ENCODE measurements around the gene ZFYVE28. TPM values are rescaled to one million over a fixed set of nuclear protein-coding genes. Genes with fewer than 3 reads are reported as not detected.

The ZFYVE28 gene
- total and polyA plus RNA-seq, 10 of the 15 experiments (the other 5 are each of a cell fraction or from before 2014, with no cell fraction given) = 0.06 to 1.9 (median 0.22) TPM; not detected in 1

DNA sequence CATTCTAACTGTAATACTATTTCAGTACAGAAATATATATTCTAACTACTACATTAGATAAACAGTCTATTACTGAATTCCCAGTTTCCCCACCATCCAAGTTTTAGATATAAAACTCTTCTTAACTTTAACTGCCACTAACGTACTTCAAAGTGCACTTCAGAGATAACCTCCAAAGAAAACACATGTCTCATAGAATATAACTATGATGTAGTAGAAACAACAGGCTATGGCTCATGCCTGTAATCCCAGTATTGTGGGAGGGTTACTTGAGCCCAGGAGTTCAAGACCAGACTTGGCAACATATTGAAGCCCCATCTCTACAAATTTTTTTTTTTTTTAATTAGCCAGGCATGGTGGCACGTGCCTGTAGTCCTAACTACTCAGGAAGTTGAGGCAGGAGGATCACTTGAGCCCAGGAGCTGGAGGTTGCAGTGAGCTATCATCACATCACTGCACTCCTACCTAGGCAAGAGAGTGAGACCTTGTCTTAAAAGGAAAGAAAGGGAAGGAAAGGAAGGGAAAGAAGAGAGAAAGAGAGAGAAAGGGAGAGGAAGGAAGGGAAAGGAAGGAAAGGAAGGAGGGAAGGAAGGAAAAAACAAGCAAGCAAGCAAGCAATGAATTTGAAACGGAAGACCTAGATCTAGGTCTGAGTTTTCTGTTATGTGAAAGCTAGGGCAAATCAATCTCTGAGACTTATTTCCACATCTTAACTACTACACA, 181.3 kb downstream of the ZFYVE28 start:
- H3K4me1 ChIP-seq (ENCODE audit: control insufficient read depth, insufficient read depth, low read length) = no peaks in the 10 kb centered on the region
- peaks cover 51% of the 10 kb centered on the region for H3K79me2 ChIP-seq (ENCODE audit: control insufficient read depth, insufficient read depth, low read length)

More for the DNA sequence above, 181.3 kb downstream of the ZFYVE28 start:
- H3K4me2 ChIP-seq (ENCODE audit: control insufficient read depth, insufficient read depth) = peak overlapping the region; percentile 36; the same call in 1 of the 2 replicates
- ChIA-PET SMC1A (ENCODE audit: uncharacterized antibody, unreplicated experiment) (interaction anchor here (1.0 to 5.0 kb wide), 8 partner anchors 8 to 233 kb away, joined by 3 to 43 read pairs (median 6); partner anchors contain the start of gene MXD4), CTCF (interaction anchor here (0.7 to 4.5 kb wide), 8 partner anchors 13 to 544 kb away, joined by 3 to 52 read pairs (median 3); partner anchors contain the start of gene MXD4), RAD21 (ENCODE audit: unreplicated experiment) (interaction anchor here (0.9 to 2.8 kb wide), 8 partner anchors 9 to 204 kb away, joined by 3 to 15 read pairs (median 3); partner anchors contain the start of gene MXD4), POLR2A (interaction anchor here (0.6 to 3.8 kb wide), 6 partner anchors 11 to 245 kb away, joined by 3 to 19 read pairs (median 4); partner anchors contain the start of gene MXD4)
- DNase-seq (ENCODE audit: low read depth, low spot score) = no peak
- in situ Hi-C loops (cut with MboI) (no loop called here), intact Hi-C loops (cut with micrococcal nuclease; ENCODE audit: unreplicated experiment) (no loop called here)
- no peak overlapping the region for H3K27ac ChIP-seq (ENCODE audit: control insufficient read depth, insufficient read depth)
- no peaks in the 10 kb centered on the region for H3K9me3 ChIP-seq (replicated peaks; ENCODE audit: control insufficient read depth, insufficient read depth, low read length)
- peaks cover 0 to 2% of the 10 kb centered on the region in 2 experiments; a peak in 1 of 4 replicates for H3K36me3 ChIP-seq (ENCODE audit: control insufficient read depth in 2 of 2, insufficient read depth in 2 of 2, low read length in 1 of 2)
- H3K4me3 ChIP-seq = no peak overlapping the region
- H3K9ac ChIP-seq (ENCODE audit: control insufficient read depth, insufficient read depth, low read length) = no peak overlapping the region
- WGBS (ENCODE audit: insufficient coverage, insufficient replicate concordance, low lambda C conversion rate, missing lambda C conversion rate) = 63% methylated on average over 3 of the region's 3 CpGs
- no peak for FAIRE-seq
- no peaks in the 10 kb centered on the region for H4K20me1 ChIP-seq (ENCODE audit: control insufficient read depth, insufficient read depth)
- ATAC-seq = no peak
- no peak for TF ChIP-seq RCOR1 (conservative IDR thresholded peaks at IDR 0.05; ENCODE audit: low read depth, low read length)
- TF ChIP-seq, protein P1, sequence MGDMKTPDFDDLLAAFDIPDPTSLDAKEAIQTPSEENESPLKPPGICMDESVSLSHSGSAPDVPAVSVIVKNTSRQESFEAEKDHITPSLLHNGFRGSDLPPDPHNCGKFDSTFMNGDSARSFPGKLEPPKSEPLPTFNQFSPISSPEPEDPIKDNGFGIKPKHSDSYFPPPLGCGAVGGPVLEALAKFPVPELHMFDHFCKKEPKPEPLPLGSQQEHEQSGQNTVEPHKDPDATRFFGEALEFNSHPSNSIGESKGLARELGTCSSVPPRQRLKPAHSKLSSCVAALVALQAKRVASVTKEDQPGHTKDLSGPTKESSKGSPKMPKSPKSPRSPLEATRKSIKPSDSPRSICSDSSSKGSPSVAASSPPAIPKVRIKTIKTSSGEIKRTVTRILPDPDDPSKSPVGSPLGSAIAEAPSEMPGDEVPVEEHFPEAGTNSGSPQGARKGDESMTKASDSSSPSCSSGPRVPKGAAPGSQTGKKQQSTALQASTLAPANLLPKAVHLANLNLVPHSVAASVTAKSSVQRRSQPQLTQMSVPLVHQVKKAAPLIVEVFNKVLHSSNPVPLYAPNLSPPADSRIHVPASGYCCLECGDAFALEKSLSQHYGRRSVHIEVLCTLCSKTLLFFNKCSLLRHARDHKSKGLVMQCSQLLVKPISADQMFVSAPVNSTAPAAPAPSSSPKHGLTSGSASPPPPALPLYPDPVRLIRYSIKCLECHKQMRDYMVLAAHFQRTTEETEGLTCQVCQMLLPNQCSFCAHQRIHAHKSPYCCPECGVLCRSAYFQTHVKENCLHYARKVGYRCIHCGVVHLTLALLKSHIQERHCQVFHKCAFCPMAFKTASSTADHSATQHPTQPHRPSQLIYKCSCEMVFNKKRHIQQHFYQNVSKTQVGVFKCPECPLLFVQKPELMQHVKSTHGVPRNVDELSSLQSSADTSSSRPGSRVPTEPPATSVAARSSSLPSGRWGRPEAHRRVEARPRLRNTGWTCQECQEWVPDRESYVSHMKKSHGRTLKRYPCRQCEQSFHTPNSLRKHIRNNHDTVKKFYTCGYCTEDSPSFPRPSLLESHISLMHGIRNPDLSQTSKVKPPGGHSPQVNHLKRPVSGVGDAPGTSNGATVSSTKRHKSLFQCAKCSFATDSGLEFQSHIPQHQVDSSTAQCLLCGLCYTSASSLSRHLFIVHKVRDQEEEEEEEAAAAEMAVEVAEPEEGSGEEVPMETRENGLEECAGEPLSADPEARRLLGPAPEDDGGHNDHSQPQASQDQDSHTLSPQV (IDR thresholded peaks at IDR 0.05) = no peak
- TF ChIP-seq BHLHE40 (IDR thresholded peaks at IDR 0.05; ENCODE audit: borderline replicate concordance in 1 of 2, low read depth in 2 of 2, low read length in 1 of 2) = 0 out of 4 replicates have a peak, but pooled peaks of 1 of the 2 experiments have one; percentile 12
- TF ChIP-seq SRF (IDR thresholded peaks at IDR 0.05; ENCODE audit: low read depth in 2 of 2, low read length in 2 of 2) = no peak
- H2AFZ ChIP-seq (ENCODE audit: control insufficient read depth, low read depth, low read length) = no peak overlapping the region
- no TSS peak for BruUV-seq (replicated peaks)
- no peaks in the 10 kb centered on the region for H3K27me3 ChIP-seq (replicated peaks in 1 of 2; ENCODE audit: control insufficient read depth in 2 of 2, insufficient read depth in 2 of 2, low read length in 1 of 2)

Measured in GM12878 (cell line).